Measurements from ENCODE around the gene EDN1. TPM values are rescaled to one million over a fixed set of nuclear protein-coding genes. Genes with fewer than 3 reads are reported as not detected.
"Not testable (repeated sequence)": the region's sequence is repeated elsewhere in the genome, so short reads cannot be mapped to it uniquely, and the experiment has no call there.

EDN1 gene
- total and polyA plus RNA-seq, 5 donors from 2014 or later = 1.1 TPM; not detected in 4

GRCh38 chr6:12328701-12329100, 38.5 kb downstream of the EDN1 start:
- no peak overlapping the region for H3K4me3 ChIP-seq (ENCODE audit: low read depth, low read length)
- H3K36me3 ChIP-seq (ENCODE audit: control insufficient read depth, insufficient read depth, low read length) = no peaks in the 10 kb centered on the region
- Mint-ChIP-seq H3K27me3 (peaks cover 5% of the 10 kb centered on the region), H3K9me3 (no peaks in the 10 kb centered on the region), H3K4me3 (no peak overlapping the region), H3K4me1 (peaks cover 0 to 3% (median 0%) of the 10 kb centered on the region in 4 donors), H3K27ac (no peak overlapping the region), H3K36me3 (no peaks in the 10 kb centered on the region)
- ATAC-seq (ENCODE audit: low read depth in 2 of 2) (no peak), DNase-seq (no peak)
- H3K9me3 ChIP-seq (ENCODE audit: control insufficient read depth in 2 of 2, low read length in 2 of 2) = no peaks in the 10 kb centered on the region
- peaks cover 5% of the 10 kb centered on the region for H3K27me3 ChIP-seq (ENCODE audit: control insufficient read depth, insufficient read depth, low read length)
- no peak overlapping the region for H3K27ac ChIP-seq (ENCODE audit: insufficient read depth, low read length, poor library complexity, severe bottlenecking)
- H3K4me1 ChIP-seq (ENCODE audit: control insufficient read depth, insufficient read depth, low read length, poor library complexity, severe bottlenecking) = no peaks in the 10 kb centered on the region

GRCh38 chr6:12331474-12331873, 41.3 kb downstream of the EDN1 start:
- Mint-ChIP-seq H3K27ac (no peak overlapping the region), H3K36me3 (no peaks in the 10 kb centered on the region), H3K27me3 (peaks cover 4% of the 10 kb centered on the region), H3K4me3 (no peak overlapping the region), H3K4me1 (peaks cover 0 to 3% (median 0%) of the 10 kb centered on the region in 4 donors), H3K9me3 (no peaks in the 10 kb centered on the region)
- Histone ChIP-seq H3K9me3 (ENCODE audit: control insufficient read depth in 2 of 2, low read length in 2 of 2) (no peaks in the 10 kb centered on the region), H3K4me3 (ENCODE audit: low read depth, low read length) (no peak overlapping the region), H3K36me3 (ENCODE audit: control insufficient read depth, insufficient read depth, low read length) (no peaks in the 10 kb centered on the region), H3K27ac (ENCODE audit: insufficient read depth, low read length, poor library complexity, severe bottlenecking) (no peak overlapping the region), H3K4me1 (ENCODE audit: control insufficient read depth, insufficient read depth, low read length, poor library complexity, severe bottlenecking) (no peaks in the 10 kb centered on the region), H3K27me3 (ENCODE audit: control insufficient read depth, insufficient read depth, low read length) (peaks cover 3% of the 10 kb centered on the region)
- DNase-seq = no peak
- ATAC-seq (ENCODE audit: low read depth in 2 of 2) = no peak

DNA sequence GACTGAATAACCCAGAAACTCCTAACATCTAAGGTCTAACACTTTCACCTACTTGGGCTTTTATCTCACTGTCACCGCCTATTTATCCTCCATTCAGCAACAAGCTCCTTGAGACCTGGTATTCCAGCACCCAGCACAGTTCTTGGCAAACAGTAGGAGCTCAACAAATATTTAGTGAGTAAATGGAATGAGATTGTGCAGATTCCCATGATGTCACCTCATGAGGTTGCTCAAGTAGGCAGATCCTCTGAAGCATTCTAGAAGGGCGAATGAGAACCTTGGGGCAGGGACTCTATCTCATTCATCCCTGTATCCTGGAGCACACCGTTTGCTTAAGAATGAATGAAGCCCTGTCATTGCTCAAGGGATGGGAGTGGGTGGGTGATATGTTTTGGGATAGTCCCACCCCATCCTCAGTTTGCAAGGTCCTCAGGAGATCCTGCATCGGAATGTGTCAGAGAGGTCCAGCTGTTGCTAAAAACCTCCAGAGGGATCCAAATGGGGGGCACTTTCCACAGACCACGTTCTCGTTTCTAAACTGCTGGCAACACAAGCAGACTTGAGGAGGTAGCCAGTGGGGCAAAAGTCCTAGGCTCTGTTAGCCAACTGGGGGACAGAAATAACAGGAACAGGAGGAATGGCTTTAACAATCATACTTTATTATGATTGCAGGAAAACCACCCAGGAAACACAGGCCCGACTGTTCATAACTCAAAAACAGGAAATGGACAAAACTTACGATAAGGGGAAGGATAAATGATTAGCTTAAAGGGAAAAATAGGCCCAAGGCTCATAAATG, 42.0 kb downstream of the EDN1 start:
- no peak overlapping the region for H3K27ac Mint-ChIP-seq
- ATAC-seq (ENCODE audit: low read depth in 2 of 2) (no peak), DNase-seq (no peak)
- no peaks in the 10 kb centered on the region for H3K4me1 ChIP-seq (ENCODE audit: control insufficient read depth, insufficient read depth, low read length, poor library complexity, severe bottlenecking)
- no peak overlapping the region for H3K4me3 ChIP-seq (ENCODE audit: low read depth, low read length)
- H3K27me3 Mint-ChIP-seq = no peaks in the 10 kb centered on the region
- peaks cover 3% of the 10 kb centered on the region for H3K27me3 ChIP-seq (ENCODE audit: control insufficient read depth, insufficient read depth, low read length)
- no peaks in the 10 kb centered on the region for H3K36me3 ChIP-seq (ENCODE audit: control insufficient read depth, insufficient read depth, low read length)
- no peaks in the 10 kb centered on the region for H3K9me3 ChIP-seq (ENCODE audit: control insufficient read depth in 2 of 2, low read length in 2 of 2)
- H3K4me1 Mint-ChIP-seq = peaks cover 0 to 3% (median 0%) of the 10 kb centered on the region in 4 donors
- H3K4me3 Mint-ChIP-seq = no peak overlapping the region
- no peaks in the 10 kb centered on the region for H3K9me3 Mint-ChIP-seq
- no peaks in the 10 kb centered on the region for H3K36me3 Mint-ChIP-seq
- no peak overlapping the region for H3K27ac ChIP-seq (ENCODE audit: insufficient read depth, low read length, poor library complexity, severe bottlenecking)

- H3K4me1 ChIP-seq (ENCODE audit: control insufficient read depth, insufficient read depth, low read length, poor library complexity, severe bottlenecking); DNase-seq; H3K4me3 Mint-ChIP-seq; H3K36me3 ChIP-seq (ENCODE audit: control insufficient read depth, insufficient read depth, low read length); H3K36me3 Mint-ChIP-seq; H3K4me3 ChIP-seq (ENCODE audit: low read depth, low read length); H3K27ac ChIP-seq (ENCODE audit: insufficient read depth, low read length, poor library complexity, severe bottlenecking); H3K9me3 ChIP-seq (ENCODE audit: control insufficient read depth in 2 of 2, low read length in 2 of 2); ATAC-seq (ENCODE audit: low read depth in 2 of 2); H3K9me3 Mint-ChIP-seq; H3K4me1 Mint-ChIP-seq; H3K27me3 Mint-ChIP-seq; H3K27me3 ChIP-seq (ENCODE audit: control insufficient read depth, insufficient read depth, low read length); H3K27ac Mint-ChIP-seq: not testable (repeated sequence)
These were observed 42.6 kb downstream of the EDN1 start for GRCh38 chr6:12332750-12333079.

GRCh38 chr6:12333128-12333527, 43.0 kb downstream of the EDN1 start:
- H3K4me3 Mint-ChIP-seq = no peak overlapping the region
- H3K4me3 ChIP-seq (ENCODE audit: low read depth, low read length) = no peak overlapping the region
- no peak overlapping the region for H3K27ac Mint-ChIP-seq
- no peak for DNase-seq
- H3K36me3 ChIP-seq (ENCODE audit: control insufficient read depth, insufficient read depth, low read length) = no peaks in the 10 kb centered on the region
- H3K36me3 Mint-ChIP-seq = no peaks in the 10 kb centered on the region
- ATAC-seq (ENCODE audit: low read depth in 2 of 2) = no peak
- no peaks in the 10 kb centered on the region for H3K9me3 Mint-ChIP-seq
- H3K4me1 ChIP-seq (ENCODE audit: control insufficient read depth, insufficient read depth, low read length, poor library complexity, severe bottlenecking) = no peaks in the 10 kb centered on the region
- H3K27me3 ChIP-seq (ENCODE audit: control insufficient read depth, insufficient read depth, low read length) = peaks cover 1% of the 10 kb centered on the region
- H3K27me3 Mint-ChIP-seq = no peaks in the 10 kb centered on the region
- no peaks in the 10 kb centered on the region for H3K9me3 ChIP-seq (ENCODE audit: control insufficient read depth in 2 of 2, low read length in 2 of 2)
- no peak overlapping the region for H3K27ac ChIP-seq (ENCODE audit: insufficient read depth, low read length, poor library complexity, severe bottlenecking)
- peaks cover 0 to 3% (median 0%) of the 10 kb centered on the region in 4 donors for H3K4me1 Mint-ChIP-seq

- no peaks in the 10 kb centered on the region for H3K27me3 ChIP-seq (ENCODE audit: control insufficient read depth, insufficient read depth, low read length)
- Mint-ChIP-seq H3K4me3 (no peak overlapping the region), H3K36me3 (no peaks in the 10 kb centered on the region), H3K27ac (no peak overlapping the region), H3K27me3 (peaks cover 6% of the 10 kb centered on the region), H3K4me1 (peaks cover 0 to 3% (median 0%) of the 10 kb centered on the region in 4 donors), H3K9me3 (no peaks in the 10 kb centered on the region)
- DNase-seq (no peak), ATAC-seq (ENCODE audit: low read depth in 2 of 2) (no peak)
- no peaks in the 10 kb centered on the region for H3K4me1 ChIP-seq (ENCODE audit: control insufficient read depth, insufficient read depth, low read length, poor library complexity, severe bottlenecking)
- H3K36me3 ChIP-seq (ENCODE audit: control insufficient read depth, insufficient read depth, low read length) = no peaks in the 10 kb centered on the region
- no peak overlapping the region for H3K4me3 ChIP-seq (ENCODE audit: low read depth, low read length)
- no peaks in the 10 kb centered on the region for H3K9me3 ChIP-seq (ENCODE audit: control insufficient read depth in 2 of 2, low read length in 2 of 2)
- no peak overlapping the region for H3K27ac ChIP-seq (ENCODE audit: insufficient read depth, low read length, poor library complexity, severe bottlenecking)
These were observed 44.5 kb downstream of the EDN1 start for GRCh38 chr6:12334526-12335130.

- Histone ChIP-seq H3K27me3 (ENCODE audit: control insufficient read depth, insufficient read depth, low read length) (no peaks in the 10 kb centered on the region), H3K9me3 (ENCODE audit: control insufficient read depth in 2 of 2, low read length in 2 of 2) (no peaks in the 10 kb centered on the region), H3K36me3 (ENCODE audit: control insufficient read depth, insufficient read depth, low read length) (no peaks in the 10 kb centered on the region), H3K4me1 (ENCODE audit: control insufficient read depth, insufficient read depth, low read length, poor library complexity, severe bottlenecking) (no peaks in the 10 kb centered on the region), H3K27ac (ENCODE audit: insufficient read depth, low read length, poor library complexity, severe bottlenecking) (no peak overlapping the region), H3K4me3 (ENCODE audit: low read depth, low read length) (no peak overlapping the region)
- Mint-ChIP-seq H3K9me3 (no peaks in the 10 kb centered on the region), H3K36me3 (no peaks in the 10 kb centered on the region), H3K27me3 (peaks cover 6% of the 10 kb centered on the region), H3K27ac (no peak overlapping the region), H3K4me3 (no peak overlapping the region), H3K4me1 (peaks cover 0 to 3% (median 0%) of the 10 kb centered on the region in 4 donors)
- ATAC-seq (ENCODE audit: low read depth in 2 of 2) (no peak), DNase-seq (no peak)
These were observed 45.0 kb downstream of the EDN1 start for GRCh38 chr6:12335131-12335527.

DNA sequence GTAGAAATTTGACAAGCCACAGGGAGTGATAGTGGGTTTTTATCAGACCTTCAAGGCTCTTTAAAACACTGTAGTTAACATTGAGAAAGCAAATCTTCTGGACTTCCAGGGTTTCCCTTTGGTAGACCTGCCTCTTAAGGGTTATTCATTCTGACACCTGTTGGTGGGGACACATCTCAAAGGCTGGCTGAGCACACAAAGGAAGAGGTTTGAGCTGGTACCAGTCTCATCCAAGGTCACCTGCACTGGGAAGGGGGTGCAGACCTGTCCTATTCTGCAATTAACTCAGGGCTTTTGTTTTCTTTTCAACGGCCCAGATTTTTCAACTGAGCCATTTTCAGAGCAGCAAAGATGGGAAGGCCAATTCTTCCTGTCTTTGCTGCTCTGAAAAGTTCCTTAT, 45.6 kb downstream of the EDN1 start:
- no peaks in the 10 kb centered on the region for H3K4me1 ChIP-seq (ENCODE audit: control insufficient read depth, insufficient read depth, low read length, poor library complexity, severe bottlenecking)
- DNase-seq (no peak), ATAC-seq (ENCODE audit: low read depth in 2 of 2) (no peak)
- H3K36me3 Mint-ChIP-seq = no peaks in the 10 kb centered on the region
- no peaks in the 10 kb centered on the region for H3K9me3 Mint-ChIP-seq
- H3K4me3 ChIP-seq (ENCODE audit: low read depth, low read length) = no peak overlapping the region
- H3K27ac Mint-ChIP-seq = no peak overlapping the region
- no peaks in the 10 kb centered on the region for H3K36me3 ChIP-seq (ENCODE audit: control insufficient read depth, insufficient read depth, low read length)
- H3K4me1 Mint-ChIP-seq = peaks cover 0 to 3% (median 0%) of the 10 kb centered on the region in 4 donors
- no peaks in the 10 kb centered on the region for H3K9me3 ChIP-seq (ENCODE audit: control insufficient read depth in 2 of 2, low read length in 2 of 2)
- H3K27me3 ChIP-seq (ENCODE audit: control insufficient read depth, insufficient read depth, low read length) = no peaks in the 10 kb centered on the region
- peaks cover 6% of the 10 kb centered on the region for H3K27me3 Mint-ChIP-seq
- H3K27ac ChIP-seq (ENCODE audit: insufficient read depth, low read length, poor library complexity, severe bottlenecking) = no peak overlapping the region
- H3K4me3 Mint-ChIP-seq = no peak overlapping the region

All from CD4-positive, CD25-positive, alpha-beta regulatory T cell (primary cell).